Measurements from ENCODE around the gene C16orf96. TPM values are rescaled to one million over a fixed set of nuclear protein-coding genes. Genes with fewer than 3 reads are reported as not detected.

Gene C16orf96
- total and polyA plus RNA-seq, 2 donors (not counting 1 experiment from before 2014, with no cell fraction given): 0.31 to 0.79 TPM

GRCh38 chr16:4603624-4604170 is 47.6 kb downstream of the C16orf96 start:
- Mint-ChIP-seq H3K9me3 (ENCODE audit: insufficient read depth) (no peaks in the 10 kb centered on the region), H3K27me3 (no peaks in the 10 kb centered on the region), H3K27ac (no peak overlapping the region), H3K4me3 (no peak overlapping the region), H3K4me1 (no peaks in the 10 kb centered on the region)
- H3K36me3 ChIP-seq (replicated peaks in 1 of 2; ENCODE audit: control extremely low read depth in 1 of 2, control insufficient read depth in 1 of 2, extremely low read depth in 1 of 2, insufficient read depth in 2 of 2, low read length in 1 of 2): peaks cover 0 to 4% of the 10 kb centered on the region in 2 experiments
- intact Hi-C loops (cut with micrococcal nuclease): no loop called here
- no peak overlapping the region for H2AFZ ChIP-seq (ENCODE audit: insufficient read depth, low read depth, low read length, poor library complexity, severe bottlenecking)
- H4K20me1 ChIP-seq (ENCODE audit: control insufficient read depth, insufficient read depth, low read length, poor library complexity, severe bottlenecking): no peaks in the 10 kb centered on the region
- no peaks in the 10 kb centered on the region for H3K4me1 ChIP-seq (ENCODE audit: control insufficient read depth in 2 of 2, insufficient read depth in 2 of 2, low read length in 2 of 2)
- H3K79me2 ChIP-seq (ENCODE audit: control insufficient read depth, insufficient read depth, low read length): no peaks in the 10 kb centered on the region
- CTCF ChIA-PET: no interaction called here
- no peak overlapping the region for H3K9ac ChIP-seq (ENCODE audit: low read length)
- ATAC-seq (ENCODE audit: low read depth) (no peak), DNase-seq (no peak)
- H3K27ac ChIP-seq (ENCODE audit: low read length in 2 of 2): no peak overlapping the region
- POLR2A ChIA-PET: no interaction called here
- TF ChIP-seq EZH2 (IDR thresholded peaks at IDR 0.05; ENCODE audit: borderline replicate concordance, insufficient read depth, low read depth, low read length, poor library complexity, severe bottlenecking): no peak
- TF ChIP-seq, protein P1, sequence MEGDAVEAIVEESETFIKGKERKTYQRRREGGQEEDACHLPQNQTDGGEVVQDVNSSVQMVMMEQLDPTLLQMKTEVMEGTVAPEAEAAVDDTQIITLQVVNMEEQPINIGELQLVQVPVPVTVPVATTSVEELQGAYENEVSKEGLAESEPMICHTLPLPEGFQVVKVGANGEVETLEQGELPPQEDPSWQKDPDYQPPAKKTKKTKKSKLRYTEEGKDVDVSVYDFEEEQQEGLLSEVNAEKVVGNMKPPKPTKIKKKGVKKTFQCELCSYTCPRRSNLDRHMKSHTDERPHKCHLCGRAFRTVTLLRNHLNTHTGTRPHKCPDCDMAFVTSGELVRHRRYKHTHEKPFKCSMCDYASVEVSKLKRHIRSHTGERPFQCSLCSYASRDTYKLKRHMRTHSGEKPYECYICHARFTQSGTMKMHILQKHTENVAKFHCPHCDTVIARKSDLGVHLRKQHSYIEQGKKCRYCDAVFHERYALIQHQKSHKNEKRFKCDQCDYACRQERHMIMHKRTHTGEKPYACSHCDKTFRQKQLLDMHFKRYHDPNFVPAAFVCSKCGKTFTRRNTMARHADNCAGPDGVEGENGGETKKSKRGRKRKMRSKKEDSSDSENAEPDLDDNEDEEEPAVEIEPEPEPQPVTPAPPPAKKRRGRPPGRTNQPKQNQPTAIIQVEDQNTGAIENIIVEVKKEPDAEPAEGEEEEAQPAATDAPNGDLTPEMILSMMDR (IDR thresholded peaks at IDR 0.05): no peak
- H3K4me3 ChIP-seq (ENCODE audit: control extremely low read depth in 1 of 5, extremely low read depth in 1 of 5, insufficient read depth in 1 of 5, low read depth in 2 of 5, low read length in 4 of 5): no peak overlapping the region
- no peaks in the 10 kb centered on the region for H3K9me3 ChIP-seq (ENCODE audit: control extremely low read depth in 1 of 3, control insufficient read depth in 2 of 3, insufficient read depth in 1 of 3, low read length in 2 of 3)
- 88% methylated on average over 13 of the region's 13 CpGs for WGBS (ENCODE audit: insufficient coverage)
- H3K27me3 ChIP-seq (replicated peaks in 1 of 4; ENCODE audit: control extremely low read depth in 1 of 4, control insufficient read depth in 3 of 4, insufficient read depth in 4 of 4, low read length in 3 of 4): peaks cover 0 to 8% (median 0%) of the 10 kb centered on the region in 4 experiments
- H3K4me2 ChIP-seq (replicated peaks; ENCODE audit: low read depth, low read length, poor library complexity, severe bottlenecking): no peak overlapping the region

- TF ChIP-seq EZH2 (IDR thresholded peaks at IDR 0.05; ENCODE audit: borderline replicate concordance, insufficient read depth, low read depth, low read length, poor library complexity, severe bottlenecking): no peak
- TF ChIP-seq, protein P1 (IDR thresholded peaks at IDR 0.05): no peak
- no peak for DNase-seq
- no peaks in the 10 kb centered on the region for H3K79me2 ChIP-seq (ENCODE audit: control insufficient read depth, insufficient read depth, low read length)
- H3K36me3 ChIP-seq (replicated peaks in 1 of 2; ENCODE audit: control extremely low read depth in 1 of 2, control insufficient read depth in 1 of 2, extremely low read depth in 1 of 2, insufficient read depth in 2 of 2, low read length in 1 of 2): peaks cover 0 to 6% of the 10 kb centered on the region in 2 experiments
- WGBS (ENCODE audit: insufficient coverage): 83% methylated on average over 15 of the region's 15 CpGs
- H3K4me1 ChIP-seq (ENCODE audit: control insufficient read depth in 2 of 2, insufficient read depth in 2 of 2, low read length in 2 of 2): no peaks in the 10 kb centered on the region
- H3K9me3 ChIP-seq (ENCODE audit: control extremely low read depth in 1 of 3, control insufficient read depth in 2 of 3, insufficient read depth in 1 of 3, low read length in 2 of 3): no peaks in the 10 kb centered on the region
- ChIA-PET CTCF (no interaction called here), POLR2A (no interaction called here)
- intact Hi-C loops (cut with micrococcal nuclease): no loop called here
- ATAC-seq (ENCODE audit: low read depth): no peak
- no peak overlapping the region for H3K9ac ChIP-seq (ENCODE audit: low read length)
- Mint-ChIP-seq H3K9me3 (ENCODE audit: insufficient read depth) (no peaks in the 10 kb centered on the region), H3K4me3 (no peak overlapping the region), H3K27me3 (no peaks in the 10 kb centered on the region), H3K4me1 (no peaks in the 10 kb centered on the region), H3K27ac (no peak overlapping the region)
- no peak overlapping the region for H2AFZ ChIP-seq (ENCODE audit: insufficient read depth, low read depth, low read length, poor library complexity, severe bottlenecking)
- no peak overlapping the region for H3K4me3 ChIP-seq (ENCODE audit: control extremely low read depth in 1 of 5, extremely low read depth in 1 of 5, insufficient read depth in 1 of 5, low read depth in 2 of 5, low read length in 4 of 5)
- H3K27ac ChIP-seq (ENCODE audit: low read length in 2 of 2): no peak overlapping the region
- H3K27me3 ChIP-seq (replicated peaks in 1 of 4; ENCODE audit: control extremely low read depth in 1 of 4, control insufficient read depth in 3 of 4, insufficient read depth in 4 of 4, low read length in 3 of 4): peaks cover 0 to 8% (median 0%) of the 10 kb centered on the region in 4 experiments
- peaks cover 4% of the 10 kb centered on the region for H4K20me1 ChIP-seq (ENCODE audit: control insufficient read depth, insufficient read depth, low read length, poor library complexity, severe bottlenecking)
- H3K4me2 ChIP-seq (replicated peaks; ENCODE audit: low read depth, low read length, poor library complexity, severe bottlenecking): no peak overlapping the region
Observed at GRCh38 chr16:4604401-4604800, 48.3 kb downstream of the C16orf96 start.
